Loucy (cell line): ENCODE data around the gene HMGN4.

Experiments used
- H2AFZ ChIP-seq: fragments of 200-600 bp; sonication (generic); 2 replicates; pipeline ENCODE4 v1.6.0; 2016; ENCODE audit warnings: antibody characterized with exemption, mild to moderate bottlenecking, low read length, moderate library complexity
- H3F3A ChIP-seq: fragments of 200-600 bp; 2 replicates; pipeline ENCODE4 v1.6.0; 2016; ENCODE audit warnings: antibody characterized with exemption, low read depth, mild to moderate bottlenecking
- H3K27me3 ChIP-seq: fragments of 200-600 bp; sonication (generic); 2 replicates; pipeline ENCODE4 v1.6.1; 2014; ENCODE audit warnings: low read length, mild to moderate bottlenecking; ENCODE audit not compliant: insufficient read depth, poor library complexity, severe bottlenecking
- H3K36me3 ChIP-seq: fragments of 200-600 bp; sonication (generic); 2 replicates; pipeline ENCODE4 v1.6.1; 2016; ENCODE audit warnings: low read length; ENCODE audit not compliant: insufficient read depth
- H3K4me1 ChIP-seq: fragments of 200-600 bp; sonication (generic); 2 replicates; pipeline ENCODE4 v1.5.1; 2014; ENCODE audit warnings: low read length, mild to moderate bottlenecking; ENCODE audit not compliant: insufficient read depth, poor library complexity, severe bottlenecking
- H3K4me2 ChIP-seq: fragments of 200-600 bp; sonication (generic); 2 replicates; pipeline ENCODE4 v1.6.0; 2014; ENCODE audit warnings: antibody characterized with exemption, low read length, low read depth, mild to moderate bottlenecking; ENCODE audit not compliant: poor library complexity, severe bottlenecking
- H3K4me3 ChIP-seq: fragments of 200-600 bp; sonication (generic); 2 replicates; pipeline ENCODE4 v1.5.1; 2014; ENCODE audit warnings: low read length, mild to moderate bottlenecking, mixed read lengths; ENCODE audit not compliant: poor library complexity, severe bottlenecking
- H3K79me2 ChIP-seq: fragments of 200-600 bp; sonication (generic); 2 replicates; pipeline ENCODE4 v1.6.1; 2014; ENCODE audit warnings: low read length; ENCODE audit not compliant: insufficient read depth
- H3K9ac ChIP-seq: fragments of 200-600 bp; sonication (generic); 2 replicates; pipeline ENCODE4 v1.6.0; 2014; ENCODE audit warnings: mild to moderate bottlenecking, low read depth, low read length, moderate library complexity; ENCODE audit not compliant: poor library complexity, severe bottlenecking
- H3K9me2 ChIP-seq: fragments of 200-600 bp; sonication (generic); replicated peaks from 2 replicates; pipeline ENCODE4 v1.6.1; 2016; ENCODE audit warnings: low read depth, low read length, mixed read lengths
- H3K9me3 ChIP-seq: fragments of 200-600 bp; sonication (generic); 2 replicates; pipeline ENCODE4 v1.6.1; 2014; ENCODE audit warnings: mild to moderate bottlenecking, antibody characterized with exemption, low read length, low read depth; ENCODE audit not compliant: insufficient read depth
- H4K20me1 ChIP-seq: fragments of 200-600 bp; sonication (generic); 2 replicates; pipeline ENCODE4 v1.6.0; 2014; ENCODE audit warnings: antibody characterized with exemption, low read length, mild to moderate bottlenecking; ENCODE audit not compliant: insufficient read depth, poor library complexity, severe bottlenecking
- EZH2phosphoT487 ChIP-seq: fragments of 200-600 bp; IDR thresholded peaks from 2 replicates; pipeline ENCODE4 v1.6.1; 2018; ENCODE audit warnings: antibody characterized with exemption, mild to moderate bottlenecking, moderate library complexity, borderline replicate concordance
- TF ChIP-seq, protein P1 (sequence below): fragments of 200-600 bp; sonication (generic); conservative IDR thresholded peaks from 2 replicates; pipeline ENCODE4 v1.5.1; 2014; ENCODE audit warnings: mild to moderate bottlenecking, antibody characterized with exemption, low read length

HMGN4 gene

DNA sequence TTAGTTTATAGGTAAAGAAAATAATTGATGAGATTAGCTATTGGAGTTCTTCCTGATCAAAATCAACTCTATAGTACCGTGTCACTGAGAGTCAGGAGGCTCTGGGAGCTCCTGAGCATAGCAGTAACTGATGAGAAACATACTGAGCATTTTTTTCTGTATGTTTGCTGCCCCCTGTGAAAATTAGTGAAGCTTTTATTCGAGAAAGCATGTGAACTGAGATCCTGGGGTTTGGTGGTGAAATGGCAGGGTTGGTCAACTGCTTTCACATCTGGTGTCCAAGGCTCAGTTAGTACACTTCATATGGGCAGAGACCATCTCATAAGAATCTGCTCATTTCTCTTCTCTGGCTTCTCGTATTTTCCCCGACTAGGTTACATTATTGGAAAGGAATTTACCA, 54.5 kb downstream of the HMGN4 start:
- Histone ChIP-seq H3K4me1 (peaks cover 7% of the 10 kb centered on the region), H3K4me3 (no peak overlapping the region), H4K20me1 (peaks cover 3% of the 10 kb centered on the region), H2AFZ (peak overlapping the region; percentile 9; the same call in 1 of the 2 replicates), H3F3A (no peaks in the 10 kb centered on the region), H3K4me2 (no peak overlapping the region), H3K79me2 (peaks cover 9% of the 10 kb centered on the region), H3K27me3 (no peaks in the 10 kb centered on the region), H3K9me2 (no peaks in the 10 kb centered on the region), H3K36me3 (no peaks in the 10 kb centered on the region), H3K9me3 (no peaks in the 10 kb centered on the region), H3K9ac (no peak overlapping the region)
- no peak for TF ChIP-seq EZH2phosphoT487
- TF ChIP-seq, protein P1, sequence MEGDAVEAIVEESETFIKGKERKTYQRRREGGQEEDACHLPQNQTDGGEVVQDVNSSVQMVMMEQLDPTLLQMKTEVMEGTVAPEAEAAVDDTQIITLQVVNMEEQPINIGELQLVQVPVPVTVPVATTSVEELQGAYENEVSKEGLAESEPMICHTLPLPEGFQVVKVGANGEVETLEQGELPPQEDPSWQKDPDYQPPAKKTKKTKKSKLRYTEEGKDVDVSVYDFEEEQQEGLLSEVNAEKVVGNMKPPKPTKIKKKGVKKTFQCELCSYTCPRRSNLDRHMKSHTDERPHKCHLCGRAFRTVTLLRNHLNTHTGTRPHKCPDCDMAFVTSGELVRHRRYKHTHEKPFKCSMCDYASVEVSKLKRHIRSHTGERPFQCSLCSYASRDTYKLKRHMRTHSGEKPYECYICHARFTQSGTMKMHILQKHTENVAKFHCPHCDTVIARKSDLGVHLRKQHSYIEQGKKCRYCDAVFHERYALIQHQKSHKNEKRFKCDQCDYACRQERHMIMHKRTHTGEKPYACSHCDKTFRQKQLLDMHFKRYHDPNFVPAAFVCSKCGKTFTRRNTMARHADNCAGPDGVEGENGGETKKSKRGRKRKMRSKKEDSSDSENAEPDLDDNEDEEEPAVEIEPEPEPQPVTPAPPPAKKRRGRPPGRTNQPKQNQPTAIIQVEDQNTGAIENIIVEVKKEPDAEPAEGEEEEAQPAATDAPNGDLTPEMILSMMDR, result peak; percentile 35

DNA sequence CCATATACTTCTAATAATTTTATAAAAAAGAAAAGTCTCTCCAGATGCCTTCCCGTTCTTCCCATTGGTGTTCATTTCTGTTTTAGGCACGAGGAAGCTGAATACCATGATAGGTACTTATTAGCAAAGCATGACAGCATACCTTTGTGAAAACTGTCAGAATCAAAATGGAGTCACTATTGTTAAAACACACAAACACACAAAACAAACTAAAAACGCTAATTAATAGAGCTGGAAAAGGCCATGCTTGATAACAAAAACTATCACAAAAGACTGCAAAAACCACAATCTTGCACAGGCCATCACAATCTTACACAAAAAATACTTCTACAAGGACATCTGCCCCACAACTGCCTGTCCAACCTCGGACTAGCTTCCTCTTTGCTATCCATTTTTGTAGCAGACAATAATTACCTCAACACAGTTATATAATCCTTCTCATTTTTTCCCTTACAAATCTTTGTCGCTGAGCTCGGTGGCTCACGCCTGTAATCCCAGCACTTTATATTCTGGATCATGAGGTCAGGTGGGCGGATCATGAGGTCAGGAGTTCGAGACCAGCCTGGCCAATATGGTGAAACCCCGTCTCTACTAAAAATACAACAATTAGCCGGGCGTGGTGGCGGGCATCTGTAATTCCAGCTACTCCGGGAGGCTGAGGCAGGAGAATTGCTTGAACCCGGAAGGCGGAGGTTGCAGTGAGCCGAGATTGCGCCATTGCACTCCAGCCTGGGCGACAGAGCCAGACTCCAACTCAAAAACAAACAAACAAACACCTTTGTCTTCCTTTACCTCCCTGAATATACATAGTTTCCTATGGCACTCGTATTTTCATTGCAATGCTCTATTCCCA, 55.3 kb downstream of the HMGN4 start:
- Histone ChIP-seq H3K27me3 (no peaks in the 10 kb centered on the region), H3F3A (no peaks in the 10 kb centered on the region), H3K9me2 (no peaks in the 10 kb centered on the region), H3K9me3 (no peaks in the 10 kb centered on the region), H2AFZ (no peak overlapping the region), H3K4me3 (no peak overlapping the region), H4K20me1 (peaks cover 11% of the 10 kb centered on the region), H3K9ac (no peak overlapping the region), H3K36me3 (no peaks in the 10 kb centered on the region), H3K4me2 (no peak overlapping the region), H3K4me1 (peaks cover 14% of the 10 kb centered on the region), H3K79me2 (peaks cover 18% of the 10 kb centered on the region)
- TF ChIP-seq EZH2phosphoT487, result no peak
- TF ChIP-seq, protein P1, result no peak

DNA sequence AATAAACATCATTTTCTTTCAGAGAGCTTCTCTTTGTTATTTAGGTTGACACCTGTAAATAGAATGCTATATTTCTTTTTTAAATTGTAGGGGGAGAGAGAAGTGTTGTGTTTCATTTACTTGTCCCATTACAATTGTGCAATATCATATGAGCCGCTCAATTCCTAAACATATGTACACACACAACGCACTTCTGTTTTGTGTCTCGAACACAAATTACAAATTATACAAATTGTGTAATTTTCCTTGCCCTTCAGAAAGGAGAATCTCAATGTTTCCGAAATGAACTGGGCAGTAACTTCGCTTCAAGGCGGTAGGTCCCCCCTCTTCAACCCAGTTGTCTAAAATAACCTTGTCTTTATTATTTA, 55.9 kb downstream of the HMGN4 start:
- H3K27me3 ChIP-seq, result no peaks in the 10 kb centered on the region
- H3K9ac ChIP-seq, result no peak overlapping the region
- H4K20me1 ChIP-seq, result peaks cover 11% of the 10 kb centered on the region
- TF ChIP-seq EZH2phosphoT487, result no peak
- TF ChIP-seq, protein P1, result no peak
- H3F3A ChIP-seq, result no peaks in the 10 kb centered on the region
- no peaks in the 10 kb centered on the region; the same call in 1 of the 2 replicates for H3K36me3 ChIP-seq
- H3K4me1 ChIP-seq, result peaks cover 14% of the 10 kb centered on the region
- H3K79me2 ChIP-seq, result peaks cover 24% of the 10 kb centered on the region
- no peak overlapping the region; the same call in 1 of the 2 replicates for H2AFZ ChIP-seq
- no peaks in the 10 kb centered on the region for H3K9me3 ChIP-seq
- no peak overlapping the region for H3K4me3 ChIP-seq
- no peaks in the 10 kb centered on the region for H3K9me2 ChIP-seq
- H3K4me2 ChIP-seq, result no peak overlapping the region
